ENCODE results near the gene PCDHGA6. TPM values are rescaled to one million over a fixed set of nuclear protein-coding genes. Genes with fewer than 3 reads are reported as not detected.
"Not testable (repeated sequence)": the region's sequence is repeated elsewhere in the genome, so short reads cannot be mapped to it uniquely, and the experiment has no call there.

The PCDHGA6 gene
- total RNA-seq, 2 donors from 2014 or later, result 0.16 to 0.29 TPM

DNA sequence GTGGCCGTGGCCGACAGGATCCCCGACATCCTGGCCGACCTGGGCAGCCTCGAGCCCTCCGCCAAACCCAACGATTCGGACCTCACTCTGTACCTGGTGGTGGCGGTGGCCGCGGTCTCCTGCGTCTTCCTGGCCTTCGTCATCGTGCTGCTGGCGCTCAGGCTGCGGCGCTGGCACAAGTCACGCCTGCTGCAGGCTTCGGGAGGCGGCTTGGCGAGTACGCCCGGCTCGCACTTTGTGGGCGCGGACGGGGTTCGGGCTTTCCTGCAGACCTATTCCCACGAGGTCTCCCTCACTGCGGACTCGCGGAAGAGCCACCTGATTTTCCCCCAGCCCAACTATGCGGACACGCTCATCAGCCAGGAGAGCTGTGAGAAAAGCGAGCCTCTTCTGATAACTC is 27.7 kb upstream of the PCDHGA6 start:
- not testable (repeated sequence) for H3K27ac Mint-ChIP-seq; ATAC-seq (replicated peaks in 1 of 2); H3K4me1 Mint-ChIP-seq (ENCODE audit: low read depth); H3K4me3 Mint-ChIP-seq; DNase-seq
- peaks cover 8 to 10% of the 10 kb centered on the region in 2 donors for H3K9me3 Mint-ChIP-seq
- peaks cover 67% of the 10 kb centered on the region for H3K27me3 Mint-ChIP-seq (ENCODE audit: low read depth)
- H3K36me3 Mint-ChIP-seq (ENCODE audit: insufficient read depth in 2 of 2), result peaks cover 16 to 39% of the 10 kb centered on the region in 2 donors

- DNase-seq (peak; percentile 38 to 51), ATAC-seq (replicated peaks in 1 of 2) (no peak)
These were observed 23.6 kb upstream of the PCDHGA6 start, which contains the start of gene PCDHGB1 for GRCh38 chr5:141349917-141350619. Gene PCDHGB1 (plus strand): TSS chr5:141350099. CDS start chr5:141350261, 162 bp downstream.

GRCh38 chr5:141351591-141351990 is 22.1 kb upstream of the PCDHGA6 start:
- Mint-ChIP-seq H3K4me1 (ENCODE audit: low read depth) (peaks cover 6% of the 10 kb centered on the region), H3K4me3 (no peak overlapping the region), H3K27me3 (ENCODE audit: low read depth) (peaks cover 77% of the 10 kb centered on the region)

More at GRCh38 chr5:141349917-141350619, 23.6 kb upstream of the PCDHGA6 start, which contains the start of gene PCDHGB1:
- H3K27me3 Mint-ChIP-seq (ENCODE audit: low read depth), result peaks cover 74% of the 10 kb centered on the region
- peak within 1 kb of the TSS; percentile 75 to 82 for H3K4me3 Mint-ChIP-seq
- H3K36me3 Mint-ChIP-seq (ENCODE audit: insufficient read depth in 2 of 2), result peaks cover 15 to 30% of the 10 kb centered on the region in 2 donors
- peaks cover 10 to 15% of the 10 kb centered on the region in 2 donors for H3K9me3 Mint-ChIP-seq
- peaks cover 6% of the 10 kb centered on the region for H3K4me1 Mint-ChIP-seq (ENCODE audit: low read depth)
- peak within 1 kb of the TSS; percentile 50 for H3K27ac Mint-ChIP-seq

GRCh38 chr5:141354900-141355469 is 18.7 kb upstream of the PCDHGA6 start, which contains the start of gene PCDHGA4:
Gene PCDHGA4 (plus strand): TSS chr5:141355021. CDS start chr5:141355108, 87 bp downstream.
- Mint-ChIP-seq H3K27ac (no peak within 1 kb of the TSS), H3K4me3 (peak within 1 kb of the TSS; percentile 65 to 73), H3K4me1 (ENCODE audit: low read depth) (peaks cover 7% of the 10 kb centered on the region), H3K36me3 (ENCODE audit: insufficient read depth in 2 of 2) (peaks cover 14 to 16% of the 10 kb centered on the region in 2 donors), H3K9me3 (peaks cover 10 to 11% of the 10 kb centered on the region in 2 donors), H3K27me3 (ENCODE audit: low read depth) (peaks cover 81% of the 10 kb centered on the region)
- DNase-seq (no peak), ATAC-seq (replicated peaks in 1 of 2) (no peak)

More at GRCh38 chr5:141351591-141351990, 22.1 kb upstream of the PCDHGA6 start:
- no peak overlapping the region for H3K27ac Mint-ChIP-seq
- ATAC-seq (replicated peaks in 1 of 2) (no peak), DNase-seq (no peak)
- H3K9me3 Mint-ChIP-seq, result peaks cover 8 to 12% of the 10 kb centered on the region in 2 donors
- peaks cover 17 to 19% of the 10 kb centered on the region in 2 donors for H3K36me3 Mint-ChIP-seq (ENCODE audit: insufficient read depth in 2 of 2)

GRCh38 chr5:141355641-141356040 is 18.1 kb upstream of the PCDHGA6 start:
- no peak for ATAC-seq (replicated peaks in 1 of 2)
- DNase-seq, result no peak
- Mint-ChIP-seq H3K27me3 (ENCODE audit: low read depth) (peaks cover 81% of the 10 kb centered on the region), H3K9me3 (peaks cover 8% of the 10 kb centered on the region in 2 donors), H3K36me3 (ENCODE audit: insufficient read depth in 2 of 2) (peaks cover 12 to 16% of the 10 kb centered on the region in 2 donors), H3K27ac (no peak overlapping the region), H3K4me3 (peak overlapping the region in 1 of 2 donors; percentile 65), H3K4me1 (ENCODE audit: low read depth) (peaks cover 6% of the 10 kb centered on the region)

DNA sequence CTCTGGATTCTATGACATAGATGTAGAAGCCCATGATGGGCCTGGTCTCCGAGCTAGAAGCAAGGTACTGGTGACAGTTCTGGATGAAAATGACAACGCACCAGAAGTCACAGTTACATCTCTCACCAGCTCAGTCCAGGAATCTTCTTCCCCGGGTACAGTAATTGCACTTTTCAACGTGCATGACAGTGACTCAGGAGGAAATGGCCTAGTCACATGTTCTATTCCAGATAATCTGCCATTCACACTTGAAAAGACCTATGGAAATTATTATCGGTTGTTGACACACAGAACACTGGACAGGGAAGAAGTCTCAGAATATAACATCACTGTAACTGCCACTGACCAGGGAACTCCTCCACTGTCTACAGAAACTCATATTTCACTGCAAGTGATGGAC is 17.6 kb upstream of the PCDHGA6 start:
- Mint-ChIP-seq H3K4me1 (ENCODE audit: low read depth) (peaks cover 6% of the 10 kb centered on the region), H3K36me3 (ENCODE audit: insufficient read depth in 2 of 2) (peaks cover 17 to 21% of the 10 kb centered on the region in 2 donors), H3K27me3 (ENCODE audit: low read depth) (peaks cover 82% of the 10 kb centered on the region), H3K4me3 (no peak overlapping the region), H3K9me3 (peaks cover 8 to 11% of the 10 kb centered on the region in 2 donors), H3K27ac (no peak overlapping the region)
- no peak for ATAC-seq (replicated peaks in 1 of 2)
- no peak for DNase-seq

- Mint-ChIP-seq H3K27ac (no peak overlapping the region), H3K9me3 (peaks cover 8 to 12% of the 10 kb centered on the region in 2 donors), H3K27me3 (ENCODE audit: low read depth) (peaks cover 89% of the 10 kb centered on the region), H3K4me1 (ENCODE audit: low read depth) (peaks cover 6% of the 10 kb centered on the region), H3K36me3 (ENCODE audit: insufficient read depth in 2 of 2) (peaks cover 22 to 24% of the 10 kb centered on the region in 2 donors), H3K4me3 (no peak overlapping the region)
- DNase-seq (no peak), ATAC-seq (replicated peaks in 1 of 2) (no peak)
These were observed 16.7 kb upstream of the PCDHGA6 start for GRCh38 chr5:141356950-141357349.

DNA sequence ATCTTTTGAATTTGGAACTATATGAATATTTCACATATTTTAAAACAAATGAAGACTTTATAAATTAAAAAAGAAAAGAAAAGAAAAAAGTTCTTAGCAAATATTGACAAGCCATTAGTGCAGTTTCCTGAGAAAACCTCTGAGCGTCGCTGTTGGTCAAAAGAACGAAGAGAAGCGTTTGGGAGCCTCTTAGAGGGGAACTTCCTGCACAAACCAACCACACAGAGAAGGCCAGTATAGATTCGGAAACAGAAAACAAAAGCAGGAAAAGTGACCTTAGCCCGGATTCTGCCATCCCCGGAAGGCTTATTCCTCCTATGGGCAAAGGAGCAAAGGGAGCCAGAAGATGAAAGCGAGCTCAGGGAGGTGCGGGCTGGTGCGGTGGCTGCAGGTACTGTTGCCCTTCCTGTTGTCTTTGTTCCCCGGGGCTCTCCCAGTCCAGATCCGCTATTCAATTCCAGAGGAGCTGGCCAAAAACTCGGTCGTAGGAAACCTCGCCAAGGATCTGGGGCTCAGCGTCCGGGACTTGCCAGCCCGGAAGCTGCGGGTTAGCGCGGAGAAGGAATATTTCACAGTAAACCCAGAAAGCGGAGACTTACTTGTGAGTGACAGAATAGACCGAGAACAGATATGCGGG is 13.8 kb upstream of the PCDHGA6 start, which contains the start of gene PCDHGB2:
TSS of gene PCDHGB2 (plus strand) at position 205 of the 637 bp plus-strand sequence. CDS start at position 347, 142 bp downstream.
- ATAC-seq (replicated peaks in 1 of 2) (peak; percentile 37 to 42), DNase-seq (no peak)
- peak within 1 kb of the TSS; percentile 30 for H3K27ac Mint-ChIP-seq

GRCh38 chr5:141360685-141361084 is 13.0 kb upstream of the PCDHGA6 start:
- H3K9me3 Mint-ChIP-seq, result peaks cover 9 to 15% of the 10 kb centered on the region in 2 donors
- peak overlapping the region in 1 of 2 donors; percentile 17 for H3K4me3 Mint-ChIP-seq

More for the DNA sequence above, 13.8 kb upstream of the PCDHGA6 start, which contains the start of gene PCDHGB2:
- peaks cover 6% of the 10 kb centered on the region for H3K4me1 Mint-ChIP-seq (ENCODE audit: low read depth)
- H3K27me3 Mint-ChIP-seq (ENCODE audit: low read depth), result peaks cover 92% of the 10 kb centered on the region
- peaks cover 8 to 9% of the 10 kb centered on the region in 2 donors for H3K9me3 Mint-ChIP-seq
- peaks cover 30 to 33% of the 10 kb centered on the region in 2 donors for H3K36me3 Mint-ChIP-seq (ENCODE audit: insufficient read depth in 2 of 2)
- peak within 1 kb of the TSS; percentile 80 to 81 for H3K4me3 Mint-ChIP-seq

DNA sequence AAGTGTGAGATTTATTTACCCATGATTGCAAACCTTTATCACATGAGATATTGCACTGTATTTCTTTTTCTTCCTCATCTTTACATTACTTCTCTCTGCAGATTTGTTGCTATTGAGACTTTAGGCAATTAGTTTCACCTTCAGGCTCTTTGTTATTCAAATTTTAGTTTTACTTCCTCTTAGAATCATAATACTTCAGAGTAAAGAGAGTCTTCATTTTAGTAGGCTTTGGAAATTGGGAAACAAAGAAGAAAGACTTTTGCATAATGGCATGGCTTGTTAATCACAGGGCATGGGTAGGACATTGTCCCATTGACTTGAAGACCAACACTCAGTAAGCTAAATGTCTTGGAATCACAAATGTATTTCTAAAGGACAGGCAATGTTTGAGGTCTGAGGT is 11.0 kb upstream of the PCDHGA6 start:
- DNase-seq (no peak), ATAC-seq (replicated peaks in 1 of 2) (no peak)
- Mint-ChIP-seq H3K4me1 (ENCODE audit: low read depth) (peaks cover 9% of the 10 kb centered on the region), H3K27me3 (ENCODE audit: low read depth) (peaks cover 86% of the 10 kb centered on the region), H3K9me3 (peaks cover 9 to 15% of the 10 kb centered on the region in 2 donors), H3K36me3 (ENCODE audit: insufficient read depth in 2 of 2) (peaks cover 33 to 46% of the 10 kb centered on the region in 2 donors), H3K27ac (peak overlapping the region; percentile 11), H3K4me3 (no peak overlapping the region)

More at GRCh38 chr5:141360685-141361084, 13.0 kb upstream of the PCDHGA6 start:
- ATAC-seq (replicated peaks in 1 of 2) (no peak), DNase-seq (no peak)
- H3K4me1 Mint-ChIP-seq (ENCODE audit: low read depth), result peaks cover 9% of the 10 kb centered on the region
- no peak overlapping the region for H3K27ac Mint-ChIP-seq
- H3K27me3 Mint-ChIP-seq (ENCODE audit: low read depth), result peaks cover 92% of the 10 kb centered on the region
- H3K36me3 Mint-ChIP-seq (ENCODE audit: insufficient read depth in 2 of 2), result peaks cover 34 to 39% of the 10 kb centered on the region in 2 donors

DNA sequence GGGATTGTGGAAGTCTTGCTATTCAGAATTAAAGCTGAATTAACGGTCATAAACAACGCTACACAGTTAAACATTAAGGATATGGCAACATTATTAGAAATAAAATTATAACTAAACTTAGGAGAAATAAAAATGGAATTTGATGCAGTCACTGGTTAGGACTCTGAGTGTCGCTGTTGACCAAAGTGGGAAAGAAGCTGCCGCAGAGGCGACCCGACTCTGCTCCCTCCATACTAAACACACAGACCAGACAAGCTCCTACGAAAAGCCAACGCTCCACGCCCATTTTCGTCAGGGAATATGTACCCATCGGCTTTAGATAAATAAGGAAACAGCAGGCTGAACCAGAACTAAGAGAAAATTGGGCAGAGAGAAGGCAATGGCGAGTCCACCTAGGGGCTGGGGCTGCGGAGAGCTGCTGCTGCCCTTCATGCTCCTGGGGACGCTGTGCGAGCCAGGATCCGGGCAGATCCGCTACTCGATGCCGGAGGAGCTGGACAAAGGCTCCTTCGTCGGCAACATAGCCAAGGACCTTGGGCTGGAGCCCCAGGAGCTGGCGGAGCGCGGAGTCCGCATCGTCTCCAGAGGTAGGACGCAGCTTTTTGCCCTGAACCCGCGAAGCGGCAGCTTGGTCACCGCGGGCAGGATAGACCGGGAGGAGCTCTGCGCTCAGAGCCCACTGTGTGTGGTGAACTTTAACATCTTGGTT is 9.6 kb upstream of the PCDHGA6 start, which contains the start of gene PCDHGA5:
TSS of gene PCDHGA5 (plus strand) at position 211 of the 709 bp plus-strand sequence. CDS start at position 380, 169 bp downstream.
- Mint-ChIP-seq H3K36me3 (ENCODE audit: insufficient read depth in 2 of 2) (peaks cover 33 to 44% of the 10 kb centered on the region in 2 donors), H3K9me3 (peaks cover 9 to 14% of the 10 kb centered on the region in 2 donors), H3K27me3 (ENCODE audit: low read depth) (peaks cover 89% of the 10 kb centered on the region), H3K4me1 (ENCODE audit: low read depth) (peaks cover 9% of the 10 kb centered on the region), H3K27ac (peak within 1 kb of the TSS; percentile 83), H3K4me3 (no peak within 1 kb of the TSS)
- ATAC-seq (replicated peaks in 1 of 2) (no peak), DNase-seq (no peak)
